ENCODE results near the gene LHFPL3.

LHFPL3 gene

DNA sequence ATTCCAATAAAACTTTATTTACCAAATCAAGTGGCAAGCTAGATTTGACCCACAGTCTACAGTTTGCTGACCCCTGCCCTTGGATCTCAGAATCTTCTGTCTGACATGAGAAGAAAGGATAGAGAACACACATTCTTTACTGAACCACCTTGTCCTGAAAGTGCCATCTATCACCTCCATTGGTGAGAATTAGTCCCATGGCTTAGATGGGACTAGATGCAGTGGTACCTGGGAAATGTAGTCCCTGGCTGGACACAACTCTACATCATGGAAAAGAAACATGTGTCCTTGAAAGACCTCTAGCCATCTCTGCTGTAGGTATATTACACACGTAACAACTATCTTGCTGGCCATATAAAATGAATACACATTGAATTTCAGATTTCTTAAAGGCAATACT is 336.2 kb downstream of the LHFPL3 start:
- Histone ChIP-seq H2AK5ac (ENCODE audit: low read depth, low read length) (no peak overlapping the region), H3K36me3 (replicated peaks in 1 of 2; ENCODE audit: control insufficient read depth in 2 of 2, insufficient read depth in 2 of 2, low read length in 2 of 2) (no peaks in the 10 kb centered on the region), H3K4me3 (ENCODE audit: low read length in 2 of 2) (no peak overlapping the region), H3K23ac (ENCODE audit: low read depth, low read length, poor library complexity) (no peak overlapping the region), H4K8ac (ENCODE audit: low read depth, low read length) (no peak overlapping the region), H3K4ac (ENCODE audit: low read length) (no peak overlapping the region), H3K9me3 (replicated peaks in 1 of 2; ENCODE audit: control insufficient read depth in 2 of 2, insufficient read depth in 1 of 2, low read depth in 1 of 2, low read length in 2 of 2) (no peaks in the 10 kb centered on the region), H2BK12ac (ENCODE audit: low read length) (no peak overlapping the region), H3K27ac (replicated peaks; ENCODE audit: low read length) (no peak overlapping the region), H3K14ac (ENCODE audit: low read length) (no peak overlapping the region), H3K79me1 (ENCODE audit: low read depth, low read length) (no peaks in the 10 kb centered on the region), H3K9ac (ENCODE audit: low read depth, low read length, poor library complexity) (no peak overlapping the region), H4K91ac (ENCODE audit: low read depth, low read length, poor library complexity) (no peak overlapping the region), H2AFZ (ENCODE audit: low read length) (no peak overlapping the region), H2BK5ac (ENCODE audit: low read length) (no peak overlapping the region), H3K27me3 (ENCODE audit: control insufficient read depth in 3 of 3, insufficient read depth in 3 of 3, low read depth in 1 of 3, low read length in 3 of 3) (no peaks in the 10 kb centered on the region), H3K4me2 (ENCODE audit: insufficient read depth, low read length, poor library complexity, severe bottlenecking) (no peak overlapping the region), H2BK15ac (ENCODE audit: low read length) (no peak overlapping the region), H3K18ac (ENCODE audit: low read length) (no peak overlapping the region), H2BK120ac (ENCODE audit: low read depth, low read length) (no peak overlapping the region), H3K4me1 (ENCODE audit: control insufficient read depth in 2 of 2, insufficient read depth in 1 of 2, low read depth in 1 of 2, low read length in 2 of 2) (no peaks in the 10 kb centered on the region)
- no CpG with 5 or more reads among the region's 1 CpG for WGBS, 2 donors (ENCODE audit: extremely low coverage in 2 of 2, insufficient read length in 2 of 2, insufficient replicate concordance in 1 of 2)
- no peak for DNase-seq (ENCODE audit: low spot score)

DNA sequence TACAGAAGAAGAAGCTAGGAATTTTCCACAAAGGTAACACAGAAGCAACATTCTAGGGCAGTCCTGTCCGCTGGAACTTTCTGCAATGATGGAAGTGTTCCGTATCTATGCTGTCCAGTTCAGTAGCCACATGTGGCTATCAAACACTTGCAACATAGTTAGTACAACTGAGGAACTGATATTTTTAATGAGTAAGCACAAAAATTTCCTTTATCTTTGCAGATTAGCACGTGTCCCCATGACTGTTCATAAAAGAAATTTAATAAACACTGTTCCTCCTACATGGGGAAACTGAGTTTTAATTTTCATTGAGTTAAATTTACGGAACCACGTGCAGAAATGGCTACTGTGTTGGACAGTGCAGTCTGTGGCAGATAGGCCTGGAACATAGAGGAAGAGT is 349.2 kb downstream of the LHFPL3 start:
- H3K4ac ChIP-seq (ENCODE audit: low read length): no peak overlapping the region
- H2AK5ac ChIP-seq (ENCODE audit: low read depth, low read length): no peak overlapping the region
- no peaks in the 10 kb centered on the region for H3K79me1 ChIP-seq (ENCODE audit: low read depth, low read length)
- H3K4me1 ChIP-seq (ENCODE audit: control insufficient read depth in 2 of 2, insufficient read depth in 1 of 2, low read depth in 1 of 2, low read length in 2 of 2): no peaks in the 10 kb centered on the region
- no peak overlapping the region for H3K9ac ChIP-seq (ENCODE audit: low read depth, low read length, poor library complexity)
- H3K9me3 ChIP-seq (replicated peaks in 1 of 2; ENCODE audit: control insufficient read depth in 2 of 2, insufficient read depth in 1 of 2, low read depth in 1 of 2, low read length in 2 of 2): no peaks in the 10 kb centered on the region
- H2BK5ac ChIP-seq (ENCODE audit: low read length): no peak overlapping the region
- no peak for DNase-seq (ENCODE audit: low spot score)
- H4K8ac ChIP-seq (ENCODE audit: low read depth, low read length): no peak overlapping the region
- H3K27me3 ChIP-seq (ENCODE audit: control insufficient read depth in 3 of 3, insufficient read depth in 3 of 3, low read depth in 1 of 3, low read length in 3 of 3): no peaks in the 10 kb centered on the region
- H2BK120ac ChIP-seq (ENCODE audit: low read depth, low read length): no peak overlapping the region
- no peak overlapping the region for H3K23ac ChIP-seq (ENCODE audit: low read depth, low read length, poor library complexity)
- H4K91ac ChIP-seq (ENCODE audit: low read depth, low read length, poor library complexity): no peak overlapping the region
- no peak overlapping the region for H2BK12ac ChIP-seq (ENCODE audit: low read length)
- no peak overlapping the region for H2AFZ ChIP-seq (ENCODE audit: low read length)
- H3K4me2 ChIP-seq (ENCODE audit: insufficient read depth, low read length, poor library complexity, severe bottlenecking): no peak overlapping the region
- no peak overlapping the region for H3K4me3 ChIP-seq (ENCODE audit: low read length in 2 of 2)
- H3K36me3 ChIP-seq (replicated peaks in 1 of 2; ENCODE audit: control insufficient read depth in 2 of 2, insufficient read depth in 2 of 2, low read length in 2 of 2): no peaks in the 10 kb centered on the region
- H3K27ac ChIP-seq (replicated peaks; ENCODE audit: low read length): no peak overlapping the region
- H2BK15ac ChIP-seq (ENCODE audit: low read length): no peak overlapping the region
- no CpG with 5 or more reads among the region's 5 CpGs for WGBS, 2 donors (ENCODE audit: extremely low coverage in 2 of 2, insufficient read length in 2 of 2, insufficient replicate concordance in 1 of 2)
- H3K14ac ChIP-seq (ENCODE audit: low read length): no peak overlapping the region
- H3K18ac ChIP-seq (ENCODE audit: low read length): no peak overlapping the region

- no peak overlapping the region for H2AK5ac ChIP-seq (ENCODE audit: low read depth, low read length)
- no peak overlapping the region for H2BK5ac ChIP-seq (ENCODE audit: low read length)
- H3K23ac ChIP-seq (ENCODE audit: low read depth, low read length, poor library complexity): no peak overlapping the region
- no peak overlapping the region for H4K8ac ChIP-seq (ENCODE audit: low read depth, low read length)
- WGBS, 2 donors (ENCODE audit: extremely low coverage in 2 of 2, insufficient read length in 2 of 2, insufficient replicate concordance in 1 of 2): no CpG with 5 or more reads among the region's 1 CpG
- H4K91ac ChIP-seq (ENCODE audit: low read depth, low read length, poor library complexity): no peak overlapping the region
- H3K4ac ChIP-seq (ENCODE audit: low read length): no peak overlapping the region
- H3K9me3 ChIP-seq (replicated peaks in 1 of 2; ENCODE audit: control insufficient read depth in 2 of 2, insufficient read depth in 1 of 2, low read depth in 1 of 2, low read length in 2 of 2): no peaks in the 10 kb centered on the region
- no peaks in the 10 kb centered on the region for H3K79me1 ChIP-seq (ENCODE audit: low read depth, low read length)
- no peak overlapping the region for H2AFZ ChIP-seq (ENCODE audit: low read length)
- H2BK12ac ChIP-seq (ENCODE audit: low read length): no peak overlapping the region
- no peak overlapping the region for H3K27ac ChIP-seq (replicated peaks; ENCODE audit: low read length)
- no peak overlapping the region for H3K18ac ChIP-seq (ENCODE audit: low read length)
- H3K4me1 ChIP-seq (ENCODE audit: control insufficient read depth in 2 of 2, insufficient read depth in 1 of 2, low read depth in 1 of 2, low read length in 2 of 2): no peaks in the 10 kb centered on the region
- H3K9ac ChIP-seq (ENCODE audit: low read depth, low read length, poor library complexity): no peak overlapping the region
- H3K36me3 ChIP-seq (replicated peaks in 1 of 2; ENCODE audit: control insufficient read depth in 2 of 2, insufficient read depth in 2 of 2, low read length in 2 of 2): no peaks in the 10 kb centered on the region
- no peak overlapping the region for H3K4me2 ChIP-seq (ENCODE audit: insufficient read depth, low read length, poor library complexity, severe bottlenecking)
- no peaks in the 10 kb centered on the region for H3K27me3 ChIP-seq (ENCODE audit: control insufficient read depth in 3 of 3, insufficient read depth in 3 of 3, low read depth in 1 of 3, low read length in 3 of 3)
- no peak overlapping the region for H2BK15ac ChIP-seq (ENCODE audit: low read length)
- H2BK120ac ChIP-seq (ENCODE audit: low read depth, low read length): no peak overlapping the region
- no peak overlapping the region for H3K14ac ChIP-seq (ENCODE audit: low read length)
- H3K4me3 ChIP-seq (ENCODE audit: low read length in 2 of 2): no peak overlapping the region
- DNase-seq (ENCODE audit: low spot score): no peak
Observed at GRCh38 chr7:104679085-104679484, 350.7 kb downstream of the LHFPL3 start.

DNA sequence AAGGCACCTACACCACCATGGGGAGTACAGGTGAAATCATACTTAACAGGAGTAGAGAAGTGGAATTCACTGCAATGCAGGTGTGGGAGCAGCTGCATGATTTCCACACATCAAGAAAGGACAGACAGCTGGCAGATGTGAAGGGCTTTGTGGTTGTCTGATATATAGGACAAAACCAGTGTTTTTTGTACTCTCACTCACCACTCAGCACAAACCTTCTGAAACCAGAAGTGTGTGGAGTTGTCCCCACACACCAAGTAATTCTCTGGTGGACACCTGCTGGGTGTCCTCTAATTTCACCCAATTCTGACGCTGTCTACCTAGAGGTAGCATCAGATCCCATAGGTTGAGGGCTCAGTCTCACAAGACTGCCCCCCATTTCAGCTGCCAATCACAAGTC is 357.9 kb downstream of the LHFPL3 start:
- Histone ChIP-seq H3K4me3 (ENCODE audit: low read length in 2 of 2) (no peak overlapping the region), H3K9ac (ENCODE audit: low read depth, low read length, poor library complexity) (no peak overlapping the region), H3K36me3 (replicated peaks in 1 of 2; ENCODE audit: control insufficient read depth in 2 of 2, insufficient read depth in 2 of 2, low read length in 2 of 2) (no peaks in the 10 kb centered on the region), H3K4me1 (ENCODE audit: control insufficient read depth in 2 of 2, insufficient read depth in 1 of 2, low read depth in 1 of 2, low read length in 2 of 2) (no peaks in the 10 kb centered on the region), H2AK5ac (ENCODE audit: low read depth, low read length) (no peak overlapping the region), H3K27me3 (ENCODE audit: control insufficient read depth in 3 of 3, insufficient read depth in 3 of 3, low read depth in 1 of 3, low read length in 3 of 3) (no peaks in the 10 kb centered on the region), H3K4me2 (ENCODE audit: insufficient read depth, low read length, poor library complexity, severe bottlenecking) (no peak overlapping the region), H4K91ac (ENCODE audit: low read depth, low read length, poor library complexity) (no peak overlapping the region), H3K14ac (ENCODE audit: low read length) (no peak overlapping the region), H3K4ac (ENCODE audit: low read length) (no peak overlapping the region), H2BK15ac (ENCODE audit: low read length) (no peak overlapping the region), H2BK120ac (ENCODE audit: low read depth, low read length) (no peak overlapping the region), H2AFZ (ENCODE audit: low read length) (no peak overlapping the region), H3K18ac (ENCODE audit: low read length) (no peak overlapping the region), H3K9me3 (replicated peaks in 1 of 2; ENCODE audit: control insufficient read depth in 2 of 2, insufficient read depth in 1 of 2, low read depth in 1 of 2, low read length in 2 of 2) (peaks cover 0 to 1% of the 10 kb centered on the region in 2 donors), H3K79me1 (ENCODE audit: low read depth, low read length) (no peaks in the 10 kb centered on the region), H3K23ac (ENCODE audit: low read depth, low read length, poor library complexity) (no peak overlapping the region), H2BK12ac (ENCODE audit: low read length) (no peak overlapping the region), H2BK5ac (ENCODE audit: low read length) (no peak overlapping the region), H4K8ac (ENCODE audit: low read depth, low read length) (no peak overlapping the region), H3K27ac (replicated peaks; ENCODE audit: low read length) (no peak overlapping the region)
- DNase-seq (ENCODE audit: low spot score): no peak
- WGBS, 2 donors (ENCODE audit: extremely low coverage in 2 of 2, insufficient read length in 2 of 2, insufficient replicate concordance in 1 of 2): no CpG with 5 or more reads among the region's 1 CpG

Measured in neuronal stem cell (in vitro differentiated cells).